Hepatocyte (in vitro differentiated cells): ENCODE data around the gene CDC25C. TPM values are rescaled to one million over a fixed set of nuclear protein-coding genes. Genes with fewer than 3 reads are reported as not detected.

Experiments used
- DNase-seq: peaks from one replicate; pipeline ENCODE4 v3.0.0-alpha.2; 2016; ENCODE audit warnings: low spot score
- H2AFZ ChIP-seq: fragments of 200-600 bp; sonication (generic); 2 replicates; pipeline ENCODE4 v1.6.0; 2016; ENCODE audit warnings: antibody characterized with exemption, mild to moderate bottlenecking
- H3K27ac ChIP-seq: fragments of 200-600 bp; sonication (generic); 2 replicates; pipeline ENCODE4 v1.5.1; 2016; ENCODE audit warnings: mild to moderate bottlenecking
- H3K27me3 ChIP-seq: fragments of 200-600 bp; sonication (generic); 2 replicates; pipeline ENCODE4 v1.6.1; 2016
- H3K36me3 ChIP-seq: fragments of 200-600 bp; sonication (generic); replicated peaks from 2 replicates; pipeline ENCODE4 v1.5.1; 2016; ENCODE audit warnings: low read depth; ENCODE audit not compliant: insufficient read depth
- H3K4me1 ChIP-seq: fragments of 200-600 bp; sonication (generic); 2 replicates; pipeline ENCODE4 v1.5.1; 2016; ENCODE audit warnings: mild to moderate bottlenecking, moderate library complexity; ENCODE audit not compliant: insufficient read depth
- H3K4me2 ChIP-seq: fragments of 200-600 bp; sonication (generic); 2 replicates; pipeline ENCODE4 v1.6.0; 2016
- H3K4me3 ChIP-seq: fragments of 200-600 bp; sonication (generic); 2 replicates; pipeline ENCODE4 v1.5.1; 2016; ENCODE audit warnings: mild to moderate bottlenecking
- H3K79me2 ChIP-seq: fragments of 200-600 bp; sonication (generic); 2 replicates; pipeline ENCODE4 v1.6.0; 2017; ENCODE audit warnings: mild to moderate bottlenecking
- H3K9me2 ChIP-seq: fragments of 200-600 bp; sonication (generic); replicated peaks from 2 replicates; pipeline ENCODE4 v1.6.0; 2017; ENCODE audit warnings: mild to moderate bottlenecking; ENCODE audit not compliant: insufficient read depth
- H3K9me3 ChIP-seq: fragments of 200-600 bp; sonication (generic); 2 replicates; pipeline ENCODE4 v1.5.1; 2016; ENCODE audit warnings: low read depth, mild to moderate bottlenecking
- H4K20me1 ChIP-seq: fragments of 200-600 bp; sonication (generic); 2 replicates; pipeline ENCODE4 v1.6.0; 2016; ENCODE audit warnings: mild to moderate bottlenecking; ENCODE audit not compliant: insufficient read depth, poor library complexity, severe bottlenecking
- CTCF ChIP-seq: fragments of 200-600 bp; sonication (generic); IDR thresholded peaks from 2 replicates; pipeline ENCODE4 v1.5.1; 2016; ENCODE audit warnings: antibody characterized with exemption, mild to moderate bottlenecking; ENCODE audit not compliant: poor library complexity
- EZH2 ChIP-seq: fragments of 200-600 bp; sonication (generic); IDR thresholded peaks from 2 replicates; pipeline ENCODE4 v1.6.1; 2016; ENCODE audit warnings: antibody characterized with exemption, mild to moderate bottlenecking, borderline replicate concordance
- EZH2phosphoT487 ChIP-seq: fragments of 200-600 bp; sonication (generic); IDR thresholded peaks from one replicate; pipeline ENCODE4 v1.6.1; 2018; ENCODE audit warnings: antibody characterized with exemption, mild to moderate bottlenecking, low read depth, moderate library complexity; ENCODE audit not compliant: unreplicated experiment, severe bottlenecking
- WGBS: methylation state at CpG from one replicate; pipeline ENCODE4 v1.1.6; 2016; ENCODE audit warnings: low lambda C conversion rate; ENCODE audit errors: missing lambda C conversion rate; 5-methylcytosine and 5-hydroxymethylcytosine counted together
- polyA plus RNA-seq: library from polyadenylated mRNA; unstranded; fragments of >200 nt; fragmentation: Nextera tagmentation; extraction: Ambion mirVana; gene quantifications from 2 replicates; pipeline ENCODE4 v1.2.1, GENCODE V29; 2016
- total RNA-seq: library from RNA; depleted of rRNA; stranded (reverse); fragments of >200 nt; gene quantifications from 2 replicates; pipeline ENCODE4 v1.2.3, GENCODE V29; 2014

The CDC25C gene
- total and polyA plus RNA-seq, 2 experiments from 2014 or later = 1.6 to 3.7 TPM

- H2AFZ ChIP-seq = no peak overlapping the region
- peaks cover 51% of the 10 kb centered on the region for H4K20me1 ChIP-seq
- H3K79me2 ChIP-seq = peaks cover 84% of the 10 kb centered on the region
- no peaks in the 10 kb centered on the region for H3K27me3 ChIP-seq
- no peak for DNase-seq
- no peaks in the 10 kb centered on the region for H3K36me3 ChIP-seq
- H3K9me3 ChIP-seq = no peaks in the 10 kb centered on the region
- TF ChIP-seq CTCF (no peak), EZH2phosphoT487 (no peak)
- no peak overlapping the region for H3K4me2 ChIP-seq
- H3K27ac ChIP-seq = no peak overlapping the region
- no peak overlapping the region for H3K4me3 ChIP-seq
- H3K9me2 ChIP-seq = no peaks in the 10 kb centered on the region
- WGBS = 100% methylated on average over 2 of the region's 2 CpGs
- H3K4me1 ChIP-seq = no peaks in the 10 kb centered on the region
These were observed 39.9 kb upstream of the CDC25C start for GRCh38 chr5:138371454-138371853.

- peaks cover 60% of the 10 kb centered on the region for H4K20me1 ChIP-seq
- TF ChIP-seq EZH2 = no peak
- no peaks in the 10 kb centered on the region for H3K27me3 ChIP-seq
- H3K36me3 ChIP-seq = no peaks in the 10 kb centered on the region
- no peak overlapping the region for H3K4me2 ChIP-seq
- H3K9me2 ChIP-seq = no peaks in the 10 kb centered on the region
- DNase-seq = no peak
- WGBS = 91% methylated on average over 3 of the region's 3 CpGs
- no peaks in the 10 kb centered on the region for H3K4me1 ChIP-seq
- no peaks in the 10 kb centered on the region for H3K9me3 ChIP-seq
- H3K79me2 ChIP-seq = peaks cover 93% of the 10 kb centered on the region
- H3K27ac ChIP-seq = no peak overlapping the region
- no peak overlapping the region for H2AFZ ChIP-seq
- no peak overlapping the region for H3K4me3 ChIP-seq
These were observed 38.9 kb upstream of the CDC25C start for GRCh38 chr5:138370537-138370936.

GRCh38 chr5:138369706-138370105, 38.1 kb upstream of the CDC25C start:
- no peak for DNase-seq
- Histone ChIP-seq H3K79me2 (peaks cover 98% of the 10 kb centered on the region), H3K4me1 (no peaks in the 10 kb centered on the region), H3K9me3 (no peaks in the 10 kb centered on the region), H3K4me2 (no peak overlapping the region), H3K4me3 (no peak overlapping the region), H2AFZ (no peak overlapping the region), H3K27me3 (no peaks in the 10 kb centered on the region), H3K36me3 (no peaks in the 10 kb centered on the region), H3K9me2 (no peaks in the 10 kb centered on the region), H3K27ac (no peak overlapping the region), H4K20me1 (peaks cover 64% of the 10 kb centered on the region)
- TF ChIP-seq CTCF (no peak), EZH2 (no peak), EZH2phosphoT487 (no peak)
- WGBS = 78% methylated on average over 2 of the region's 2 CpGs

GRCh38 chr5:138369261-138369660, 37.7 kb upstream of the CDC25C start:
- 88% methylated on average over 5 of the region's 5 CpGs for WGBS
- Histone ChIP-seq H3K36me3 (no peaks in the 10 kb centered on the region), H4K20me1 (peaks cover 68% of the 10 kb centered on the region), H3K9me2 (no peaks in the 10 kb centered on the region), H3K4me2 (no peak overlapping the region), H3K27me3 (no peaks in the 10 kb centered on the region), H3K4me3 (no peak overlapping the region), H2AFZ (no peak overlapping the region), H3K4me1 (no peaks in the 10 kb centered on the region), H3K79me2 (peaks cover 98% of the 10 kb centered on the region), H3K9me3 (no peaks in the 10 kb centered on the region), H3K27ac (no peak overlapping the region)
- DNase-seq = no peak
- no peak for TF ChIP-seq EZH2phosphoT487
- no peak for TF ChIP-seq EZH2
- TF ChIP-seq CTCF = no peak
